HepG2 (cell line): ENCODE measurements around the gene NME7. TPM values are rescaled to one million over a fixed set of nuclear protein-coding genes. Genes with fewer than 3 reads are reported as not detected.
A peak's percentile ranks its signal among the peaks of the same experiment; 100 is the strongest.

Experiments used
- CBX5 ChIP-seq: sonication (generic); formaldehyde crosslinking; IDR thresholded peaks from 2 replicates; pipeline ENCODE4 v1.4.0; 2020; ENCODE audit warnings: missing genetic modification reagents, borderline replicate concordance
- HNRNPLL ChIP-seq: fragments of 200-400 bp; formaldehyde crosslinking; IDR thresholded peaks from 2 replicates; pipeline ENCODE4 v1.6.1; 2017; ENCODE audit warnings: mild to moderate bottlenecking, low read depth, low read length; ENCODE audit not compliant: poor library complexity, severe bottlenecking
- NR0B2 ChIP-seq: sonication (generic); formaldehyde crosslinking; IDR thresholded peaks from 2 replicates; pipeline ENCODE4 v1.4.0; 2020; ENCODE audit warnings: mild to moderate bottlenecking, missing genetic modification reagents
- RAD21 ChIP-seq: fragments of 450-650 bp; formaldehyde crosslinking; IDR thresholded peaks from 2 replicates; pipeline ENCODE4 v1.5.0; 2020; ENCODE audit warnings: mild to moderate bottlenecking
- TIGD3 ChIP-seq: sonication (generic); formaldehyde crosslinking; IDR thresholded peaks from 2 replicates; pipeline ENCODE4 v1.5.1; 2020; ENCODE audit warnings: mild to moderate bottlenecking, missing genetic modification reagents, borderline replicate concordance
- ZFP1 ChIP-seq: IDR thresholded peaks from 2 replicates; pipeline ENCODE4 v1.6.1; 2016
- ZNF3 ChIP-seq: IDR thresholded peaks from 2 replicates; pipeline ENCODE4 v1.7.0; 2017; ENCODE audit warnings: inconsistent platforms
- polyA plus RNA-seq, 8 experiments: library from polyadenylated mRNA; depleted of rRNA in 3 of 8; stranded (reverse) in 7 of 8; unstranded in 1 of 8; fragments of >200 nt; fragmentation: Illumina TruSeq in 4 of 8; extraction: Trizol in 4 of 8; gene quantifications; 2 replicates each; pipeline versions ENCODE4 v1.2.1 to v1.2.3, GENCODE V29; 2011 to 2016; ENCODE audit warnings: low read depth in 4 of 8, missing spikeins in 1 of 8, mixed read lengths in 1 of 8; ENCODE audit not compliant: insufficient read depth in 1 of 8
- total RNA-seq, 5 experiments: library from RNA; depleted of rRNA; stranded (reverse); fragments of >200 nt; fragmentation: Illumina TruSeq; extraction: Trizol; gene quantifications; 2 replicates each; pipeline ENCODE4 v1.2.3, GENCODE V29; 2016; ENCODE audit warnings: low read depth in 1 of 5
- TF ChIP-seq, protein P1 (sequence below), 2 experiments: IDR thresholded peaks; 2 replicates each; pipeline ENCODE4 v1.6.1; 2011 to 2012; ENCODE audit warnings: low read length in 2 of 2, borderline replicate concordance in 1 of 2, low read depth in 1 of 2, mild to moderate bottlenecking in 1 of 2, moderate library complexity in 1 of 2
- TF ChIP-seq, protein P2 (sequence below): sonication (generic); formaldehyde crosslinking; conservative IDR thresholded peaks from 2 replicates; pipeline ENCODE4 v1.8.0; 2022; ENCODE audit warnings: low read depth, missing genetic modification reagents
- TF ChIP-seq, protein P3 (sequence below): sonication (generic); formaldehyde crosslinking; IDR thresholded peaks from 2 replicates; pipeline ENCODE4 v1.5.1; 2020; ENCODE audit warnings: missing genetic modification reagents, mild to moderate bottlenecking, borderline replicate concordance

NME7 gene
- total and polyA plus RNA-seq, 2 of the 13 experiments (the other 11 are each of a cell fraction or from before 2014, with no cell fraction given), result 9.4 to 22.5 TPM

- TF ChIP-seq, protein P1, sequence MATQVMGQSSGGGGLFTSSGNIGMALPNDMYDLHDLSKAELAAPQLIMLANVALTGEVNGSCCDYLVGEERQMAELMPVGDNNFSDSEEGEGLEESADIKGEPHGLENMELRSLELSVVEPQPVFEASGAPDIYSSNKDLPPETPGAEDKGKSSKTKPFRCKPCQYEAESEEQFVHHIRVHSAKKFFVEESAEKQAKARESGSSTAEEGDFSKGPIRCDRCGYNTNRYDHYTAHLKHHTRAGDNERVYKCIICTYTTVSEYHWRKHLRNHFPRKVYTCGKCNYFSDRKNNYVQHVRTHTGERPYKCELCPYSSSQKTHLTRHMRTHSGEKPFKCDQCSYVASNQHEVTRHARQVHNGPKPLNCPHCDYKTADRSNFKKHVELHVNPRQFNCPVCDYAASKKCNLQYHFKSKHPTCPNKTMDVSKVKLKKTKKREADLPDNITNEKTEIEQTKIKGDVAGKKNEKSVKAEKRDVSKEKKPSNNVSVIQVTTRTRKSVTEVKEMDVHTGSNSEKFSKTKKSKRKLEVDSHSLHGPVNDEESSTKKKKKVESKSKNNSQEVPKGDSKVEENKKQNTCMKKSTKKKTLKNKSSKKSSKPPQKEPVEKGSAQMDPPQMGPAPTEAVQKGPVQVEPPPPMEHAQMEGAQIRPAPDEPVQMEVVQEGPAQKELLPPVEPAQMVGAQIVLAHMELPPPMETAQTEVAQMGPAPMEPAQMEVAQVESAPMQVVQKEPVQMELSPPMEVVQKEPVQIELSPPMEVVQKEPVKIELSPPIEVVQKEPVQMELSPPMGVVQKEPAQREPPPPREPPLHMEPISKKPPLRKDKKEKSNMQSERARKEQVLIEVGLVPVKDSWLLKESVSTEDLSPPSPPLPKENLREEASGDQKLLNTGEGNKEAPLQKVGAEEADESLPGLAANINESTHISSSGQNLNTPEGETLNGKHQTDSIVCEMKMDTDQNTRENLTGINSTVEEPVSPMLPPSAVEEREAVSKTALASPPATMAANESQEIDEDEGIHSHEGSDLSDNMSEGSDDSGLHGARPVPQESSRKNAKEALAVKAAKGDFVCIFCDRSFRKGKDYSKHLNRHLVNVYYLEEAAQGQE (IDR thresholded peaks at IDR 0.05; ENCODE audit: borderline replicate concordance in 1 of 2, low read depth in 1 of 2, low read length in 2 of 2), result no peak
- TF ChIP-seq NR0B2 (CRISPR knock-in tag), result no peak
- no peak for TF ChIP-seq ZNF3 (CRISPR knock-in tag)
- TF ChIP-seq, protein P2, sequence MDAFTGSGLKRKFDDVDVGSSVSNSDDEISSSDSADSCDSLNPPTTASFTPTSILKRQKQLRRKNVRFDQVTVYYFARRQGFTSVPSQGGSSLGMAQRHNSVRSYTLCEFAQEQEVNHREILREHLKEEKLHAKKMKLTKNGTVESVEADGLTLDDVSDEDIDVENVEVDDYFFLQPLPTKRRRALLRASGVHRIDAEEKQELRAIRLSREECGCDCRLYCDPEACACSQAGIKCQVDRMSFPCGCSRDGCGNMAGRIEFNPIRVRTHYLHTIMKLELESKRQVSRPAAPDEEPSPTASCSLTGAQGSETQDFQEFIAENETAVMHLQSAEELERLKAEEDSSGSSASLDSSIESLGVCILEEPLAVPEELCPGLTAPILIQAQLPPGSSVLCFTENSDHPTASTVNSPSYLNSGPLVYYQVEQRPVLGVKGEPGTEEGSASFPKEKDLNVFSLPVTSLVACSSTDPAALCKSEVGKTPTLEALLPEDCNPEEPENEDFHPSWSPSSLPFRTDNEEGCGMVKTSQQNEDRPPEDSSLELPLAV (CRISPR knock-in tag), result no peak
- TF ChIP-seq, protein P3, sequence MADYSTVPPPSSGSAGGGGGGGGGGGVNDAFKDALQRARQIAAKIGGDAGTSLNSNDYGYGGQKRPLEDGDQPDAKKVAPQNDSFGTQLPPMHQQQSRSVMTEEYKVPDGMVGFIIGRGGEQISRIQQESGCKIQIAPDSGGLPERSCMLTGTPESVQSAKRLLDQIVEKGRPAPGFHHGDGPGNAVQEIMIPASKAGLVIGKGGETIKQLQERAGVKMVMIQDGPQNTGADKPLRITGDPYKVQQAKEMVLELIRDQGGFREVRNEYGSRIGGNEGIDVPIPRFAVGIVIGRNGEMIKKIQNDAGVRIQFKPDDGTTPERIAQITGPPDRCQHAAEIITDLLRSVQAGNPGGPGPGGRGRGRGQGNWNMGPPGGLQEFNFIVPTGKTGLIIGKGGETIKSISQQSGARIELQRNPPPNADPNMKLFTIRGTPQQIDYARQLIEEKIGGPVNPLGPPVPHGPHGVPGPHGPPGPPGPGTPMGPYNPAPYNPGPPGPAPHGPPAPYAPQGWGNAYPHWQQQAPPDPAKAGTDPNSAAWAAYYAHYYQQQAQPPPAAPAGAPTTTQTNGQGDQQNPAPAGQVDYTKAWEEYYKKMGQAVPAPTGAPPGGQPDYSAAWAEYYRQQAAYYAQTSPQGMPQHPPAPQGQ (CRISPR knock-in tag), result 0 out of 2 replicates have a peak, but pooled peaks have one; percentile 28
- TF ChIP-seq HNRNPLL, result no peak
- no peak for TF ChIP-seq RAD21 (CRISPR knock-in tag)
- no peak for TF ChIP-seq TIGD3 (CRISPR knock-in tag)
- no peak for TF ChIP-seq ZFP1
- TF ChIP-seq CBX5 (CRISPR knock-in tag), result no peak
Observed at GRCh38 chr1:169367686-169368405, at the start of gene NME7, which contains the start of gene BLZF1 (continued).
